Measurements from ENCODE around the gene GTF2H1. TPM values are rescaled to one million over a fixed set of nuclear protein-coding genes. Genes with fewer than 3 reads are reported as not detected.

Gene GTF2H1
- 10 to 100 TPM; 33.5 to 77.4 (median 54.8) TPM for total RNA-seq

- Histone ChIP-seq H3K4me3 (peak within 1 kb of the TSS; percentile 80 to 96 (median 88)), H3K36me3 (peaks cover 0 to 27% (median 3%) of the 10 kb centered on the region in 3 donors), H3K27ac (peak within 1 kb of the TSS; percentile 96 to 99 (median 98)), H3K4me1 (peaks cover 22 to 70% (median 31%) of the 10 kb centered on the region in 3 donors), H3K9me3 (no peaks in the 10 kb centered on the region), H3K27me3 (no peaks in the 10 kb centered on the region)
- 0 to 1% methylated on average over 10 to 15 of the region's 61 CpGs for WGBS, 2 donors
- peak in 3 of 6 experiments; percentile 7 to 25 (median 10) for TF ChIP-seq CTCF (IDR thresholded peaks at IDR 0.05)
- peak in 3 of 4 donors; percentile 70 to 96 (median 93) for TF ChIP-seq POLR2A (IDR thresholded peaks at IDR 0.05)
- DNase-seq: peak; percentile 85
- intact Hi-C loops (cut with DNase I): loop anchor here (10.0 kb wide), 1 partner anchor 73 kb away; the partner anchor contains the start of gene LDHA
Measured at GRCh38 chr11:18321969-18322711, at the start of gene GTF2H1, which contains the start of gene HPS5. TSS of gene GTF2H1 (plus strand) at chr11:18322567. CDS start at chr11:18333075, 10,508 bp downstream. TSS of gene HPS5 (minus strand) at chr11:18322140. CDS start at chr11:18317858, 4,282 bp downstream.

GRCh38 chr11:18277565-18278271, 44.6 kb upstream of the GTF2H1 start:
- peaks cover 0 to 60% (median 9%) of the 10 kb centered on the region in 3 donors for H3K36me3 ChIP-seq
- peak overlapping the region in 2 of 4 donors; percentile 21 to 26 for H3K27ac ChIP-seq
- intact Hi-C loops (cut with DNase I): no loop called here
- no peak overlapping the region for H3K4me3 ChIP-seq
- TF ChIP-seq CTCF (IDR thresholded peaks at IDR 0.05) (no peak), POLR2A (IDR thresholded peaks at IDR 0.05) (no peak)
- H3K27me3 ChIP-seq: no peaks in the 10 kb centered on the region
- WGBS, 2 donors: 81 to 86% methylated on average over 5 of the region's 5 CpGs
- H3K4me1 ChIP-seq: no peaks in the 10 kb centered on the region
- DNase-seq: no peak
- no peaks in the 10 kb centered on the region for H3K9me3 ChIP-seq

- peaks cover 0 to 82% (median 12%) of the 10 kb centered on the region in 3 donors for H3K36me3 ChIP-seq
- no peaks in the 10 kb centered on the region for H3K27me3 ChIP-seq
- no peaks in the 10 kb centered on the region for H3K4me1 ChIP-seq
- no peak overlapping the region for H3K4me3 ChIP-seq
- DNase-seq: no peak
- intact Hi-C loops (cut with DNase I): no loop called here
- H3K27ac ChIP-seq: no peak overlapping the region
- TF ChIP-seq CTCF (IDR thresholded peaks at IDR 0.05): no peak
- TF ChIP-seq POLR2A (IDR thresholded peaks at IDR 0.05): no peak
- 58 to 60% methylated on average over 4 of the region's 4 CpGs for WGBS, 2 donors
- no peaks in the 10 kb centered on the region for H3K9me3 ChIP-seq
Measured at GRCh38 chr11:18280438-18281045, 41.8 kb upstream of the GTF2H1 start.

- Histone ChIP-seq H3K27ac (no peak overlapping the region), H3K4me1 (no peaks in the 10 kb centered on the region), H3K9me3 (no peaks in the 10 kb centered on the region), H3K36me3 (peaks cover 7 to 94% (median 21%) of the 10 kb centered on the region in 3 donors), H3K4me3 (no peak overlapping the region), H3K27me3 (no peaks in the 10 kb centered on the region)
- WGBS, 2 donors: 92 to 93% methylated on average over 2 of the region's 2 CpGs
- intact Hi-C loops (cut with DNase I): no loop called here
- no peak for DNase-seq
- TF ChIP-seq CTCF (IDR thresholded peaks at IDR 0.05): no peak
Measured at GRCh38 chr11:18282626-18283025, 39.7 kb upstream of the GTF2H1 start.

All from esophagus squamous epithelium (tissue), 5 donors.